HG02642 (cell line): ENCODE measurements around the gene POTEH.
"Not testable (repeated sequence)": the region's sequence is repeated elsewhere in the genome, so short reads cannot be mapped to it uniquely, and the experiment has no call there.

Experiments used
- ATAC-seq: cut with Tn5 transposase; IDR thresholded peaks from one replicate; pipeline ENCODE4 v1.9.1; 2021; ENCODE audit warnings: mild to moderate bottlenecking; ENCODE audit not compliant: unreplicated experiment, poor library complexity

POTEH gene

DNA sequence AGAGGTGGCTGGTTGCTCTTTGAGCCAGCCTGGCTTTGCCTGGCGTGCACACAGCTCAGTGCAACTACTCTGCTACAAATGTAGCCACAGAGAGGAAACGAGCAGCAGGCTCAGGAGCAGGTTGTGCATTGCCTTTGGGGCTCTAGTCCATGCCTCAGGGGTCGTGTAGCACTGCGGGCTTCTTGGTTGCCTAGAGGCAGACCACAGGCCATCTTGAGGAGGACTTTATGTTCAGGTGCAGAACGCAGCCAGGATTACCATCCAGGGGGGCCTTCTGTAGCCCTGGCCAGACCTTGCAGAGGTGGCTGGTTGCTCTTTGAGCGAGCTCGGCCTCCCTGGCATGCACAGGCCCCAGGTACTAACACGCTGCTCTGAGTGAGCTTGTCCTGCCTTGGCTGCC, 41.2 kb downstream of the POTEH start:
- not testable (repeated sequence) for ATAC-seq

DNA sequence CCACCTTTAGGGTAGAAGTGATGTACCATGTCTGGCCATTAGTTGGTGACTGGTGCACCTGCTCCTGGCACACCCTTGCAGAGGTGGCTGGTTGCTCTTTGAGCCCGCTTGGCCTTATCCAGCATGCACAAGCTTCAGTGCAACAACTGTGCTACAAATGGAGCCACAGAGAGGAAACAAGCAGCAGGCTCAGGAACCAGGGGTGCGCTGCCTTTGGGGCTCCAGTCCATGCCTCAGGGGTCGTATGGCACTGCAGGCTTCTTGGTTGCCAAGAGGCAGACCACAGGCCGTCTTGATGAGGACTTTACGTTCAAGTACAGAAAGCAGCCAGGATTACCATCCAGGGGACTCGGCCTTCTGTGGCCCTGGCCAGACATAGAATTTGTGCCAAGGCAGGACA, 44.6 kb downstream of the POTEH start:
- ATAC-seq, result not testable (repeated sequence)

DNA sequence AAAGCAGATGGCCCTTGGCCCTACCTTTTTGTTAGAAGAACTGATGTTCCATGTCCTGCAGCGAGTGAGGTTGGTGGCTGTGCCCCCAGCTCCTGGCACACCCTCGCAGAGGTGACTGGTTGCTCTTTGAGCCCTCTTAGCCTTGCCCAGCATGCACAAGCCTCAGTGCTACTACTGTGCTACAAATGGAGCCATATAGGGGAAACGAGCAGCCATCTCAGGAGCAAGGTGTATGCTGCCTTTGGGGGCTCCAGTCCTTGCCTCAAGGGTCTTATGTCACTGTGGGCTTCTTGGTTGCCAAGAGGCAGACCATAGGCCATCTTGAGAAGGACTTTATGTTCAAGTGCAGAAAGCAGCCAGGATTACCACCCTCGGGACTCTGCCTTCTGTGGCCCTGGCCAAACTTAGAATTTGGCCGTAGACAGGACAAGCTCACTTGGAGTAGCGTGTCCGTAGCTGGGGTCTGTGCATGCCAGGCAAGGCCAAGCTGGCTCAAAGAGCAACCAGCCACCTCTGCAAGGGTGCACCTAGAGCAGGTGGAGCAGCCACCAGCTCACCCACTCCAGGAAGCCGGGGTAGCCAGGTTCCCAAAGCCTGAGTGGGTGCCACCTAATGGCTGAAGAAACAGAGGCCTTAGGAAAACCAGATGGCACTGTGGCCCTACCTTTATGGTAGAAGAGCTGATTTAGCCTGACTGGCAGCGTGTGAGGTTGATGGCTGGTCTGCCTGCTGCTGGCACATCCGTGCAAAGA, 48.5 kb downstream of the POTEH start:
- ATAC-seq, result not testable (repeated sequence)

DNA sequence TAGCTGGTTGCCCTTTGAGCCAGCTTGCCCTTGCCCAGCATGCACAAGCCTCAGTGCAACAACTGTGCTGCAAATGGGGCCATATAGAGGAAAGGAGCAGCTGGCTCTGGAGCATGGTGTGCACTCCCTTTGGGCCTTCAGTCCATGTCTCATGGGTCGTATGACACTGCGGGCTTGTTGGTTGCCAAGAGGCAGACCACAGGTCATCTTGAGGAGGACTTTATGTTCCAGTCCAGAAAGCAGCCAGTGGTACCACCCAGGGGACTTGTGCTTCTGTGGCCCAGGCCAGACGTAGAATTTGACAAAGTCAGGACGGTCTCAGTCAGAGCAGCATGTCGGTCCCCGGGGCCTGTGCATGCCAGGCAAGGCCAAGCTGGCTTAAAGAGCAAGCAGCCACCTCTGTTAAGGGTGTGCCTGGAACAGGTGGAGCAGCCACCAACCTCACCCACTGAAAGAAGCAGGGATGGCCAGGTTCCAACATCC, 49.1 kb downstream of the POTEH start:
- not testable (repeated sequence) for ATAC-seq

DNA sequence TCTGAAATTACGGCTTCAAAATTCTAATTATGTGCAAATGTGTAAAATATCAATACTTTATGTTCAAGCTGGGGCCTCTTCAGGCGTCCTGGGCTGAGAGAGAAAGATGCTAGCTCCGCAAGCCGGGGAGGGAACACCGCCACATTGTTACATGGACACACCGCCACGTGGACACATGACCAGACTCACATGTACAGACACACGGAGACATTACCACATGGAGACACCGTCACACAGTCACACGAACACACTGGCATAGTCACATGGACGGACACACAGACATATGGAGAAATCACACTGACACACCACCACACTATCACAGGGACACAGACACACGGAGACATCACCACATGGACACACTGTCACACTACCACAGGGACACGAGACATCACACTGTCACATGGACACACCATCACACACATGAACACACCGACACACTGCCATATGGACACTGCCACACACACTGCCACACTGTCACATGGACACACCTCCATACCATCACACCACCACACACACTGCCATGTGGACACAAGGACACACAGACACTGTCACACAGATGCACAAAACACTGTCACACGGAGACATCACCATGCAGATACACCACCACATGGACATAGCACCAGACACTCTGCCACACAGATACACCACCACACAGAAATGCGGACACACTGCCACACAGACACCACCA, 58.0 kb downstream of the POTEH start:
- ATAC-seq, result not testable (repeated sequence)

DNA sequence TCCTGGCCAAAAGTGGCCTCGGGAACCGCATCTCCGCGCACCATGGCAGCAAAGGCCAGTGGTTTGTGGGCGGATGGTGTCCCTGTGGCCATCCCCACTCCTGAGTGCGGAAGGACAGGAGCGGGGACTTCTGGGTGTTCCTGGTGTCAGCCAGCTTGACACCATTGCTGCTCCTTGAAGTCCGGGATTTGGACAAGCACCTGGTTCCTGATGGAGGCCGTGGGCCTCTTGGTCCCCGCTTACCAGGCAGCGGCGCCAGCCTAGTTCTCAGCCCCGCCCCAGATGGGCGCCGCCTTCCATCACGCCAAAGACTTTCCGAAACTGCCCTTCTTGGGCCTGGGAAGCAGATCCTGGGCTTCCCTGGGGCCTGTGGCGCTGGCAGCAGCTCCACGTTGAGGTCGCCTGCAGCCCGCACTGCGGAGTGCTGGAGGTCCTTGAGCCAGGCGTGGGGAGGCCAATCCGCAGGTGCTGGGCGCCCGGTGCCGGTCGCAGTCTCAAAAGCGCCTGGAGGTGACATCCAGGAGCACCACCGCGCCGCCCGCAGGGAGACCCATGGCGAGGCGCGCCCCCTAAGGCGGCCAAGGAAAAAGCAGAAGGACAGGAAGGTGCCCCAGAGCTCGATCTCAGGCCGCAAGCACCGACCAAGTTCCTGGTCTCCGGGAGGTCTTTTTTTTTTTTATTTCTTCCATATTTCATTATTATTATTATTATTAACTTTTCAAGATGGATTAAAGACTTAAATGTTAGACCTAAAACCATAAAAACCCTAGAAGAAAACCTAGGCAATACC, 59.5 kb downstream of the POTEH start:
- not testable (repeated sequence) for ATAC-seq

DNA sequence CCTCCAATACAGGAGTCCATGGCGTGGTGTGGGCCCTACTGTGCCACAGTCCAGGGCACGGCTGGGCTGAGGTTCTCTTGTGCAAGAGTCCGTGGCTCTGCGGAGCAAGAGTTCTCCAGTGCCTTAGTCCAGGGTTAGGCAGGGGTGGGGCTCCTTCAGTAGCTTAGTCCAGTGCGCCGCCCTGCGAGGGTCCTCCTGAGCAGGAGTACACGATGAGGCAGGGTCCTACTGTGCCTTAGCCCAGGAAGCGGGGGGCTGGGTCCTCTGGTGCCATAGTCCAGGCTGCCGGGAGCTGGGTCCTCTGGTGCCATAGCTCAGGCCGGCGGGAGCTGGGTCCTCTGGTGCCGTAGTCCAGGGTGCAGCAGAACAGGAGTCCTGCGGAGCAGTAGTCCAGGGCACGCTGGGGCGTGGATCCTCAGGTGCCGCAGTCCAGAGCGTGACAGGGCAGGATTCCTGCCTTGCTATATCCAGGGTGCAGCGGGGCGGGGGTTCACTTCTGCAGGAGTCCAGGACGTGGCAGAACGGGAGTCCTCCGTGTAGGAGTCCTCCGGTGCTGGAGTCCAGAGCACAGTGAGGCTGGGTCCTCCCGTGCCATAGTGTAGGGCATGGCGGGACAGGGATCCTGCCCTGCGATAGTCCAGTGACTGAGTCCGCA, 69.7 kb downstream of the POTEH start:
- ATAC-seq, result not testable (repeated sequence)

DNA sequence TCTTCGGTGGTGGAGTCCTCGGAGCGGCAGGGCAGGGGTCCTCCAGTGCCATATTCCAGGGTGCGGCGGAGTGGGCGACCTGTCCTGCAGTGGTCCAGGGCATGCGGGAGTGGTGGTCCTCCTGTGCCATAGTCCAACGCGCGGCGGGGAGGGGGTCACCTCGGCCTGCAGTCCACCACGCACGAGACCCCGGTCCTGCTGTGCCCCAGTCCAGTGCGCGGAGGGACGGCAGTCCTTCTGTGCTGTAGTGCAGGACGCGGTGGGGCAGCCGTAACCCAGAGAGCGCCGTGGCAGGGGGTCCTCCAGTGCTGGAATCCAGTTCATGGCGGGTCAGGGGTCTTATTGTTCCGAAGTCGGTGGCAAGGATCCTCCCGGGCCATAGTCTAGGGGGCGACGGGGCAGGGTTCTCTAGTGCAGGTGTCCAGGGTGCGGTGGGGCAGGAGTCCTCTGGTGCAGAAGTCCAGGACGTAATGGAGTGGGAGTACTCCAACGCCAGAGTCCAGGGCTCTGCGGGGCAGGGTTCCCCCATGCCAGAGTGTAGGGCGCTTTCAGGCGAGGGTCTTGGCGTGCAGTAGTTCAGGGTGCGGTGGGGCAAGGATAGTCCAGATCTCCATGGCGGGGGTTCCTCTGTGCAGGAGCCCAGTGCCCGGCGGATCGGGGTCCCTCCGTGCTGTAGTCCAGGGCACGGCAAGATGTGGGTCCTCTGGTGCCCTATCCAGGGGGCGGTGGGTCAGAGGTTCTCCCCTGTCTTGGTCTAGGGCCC, 70.7 kb downstream of the POTEH start:
- not testable (repeated sequence) for ATAC-seq

DNA sequence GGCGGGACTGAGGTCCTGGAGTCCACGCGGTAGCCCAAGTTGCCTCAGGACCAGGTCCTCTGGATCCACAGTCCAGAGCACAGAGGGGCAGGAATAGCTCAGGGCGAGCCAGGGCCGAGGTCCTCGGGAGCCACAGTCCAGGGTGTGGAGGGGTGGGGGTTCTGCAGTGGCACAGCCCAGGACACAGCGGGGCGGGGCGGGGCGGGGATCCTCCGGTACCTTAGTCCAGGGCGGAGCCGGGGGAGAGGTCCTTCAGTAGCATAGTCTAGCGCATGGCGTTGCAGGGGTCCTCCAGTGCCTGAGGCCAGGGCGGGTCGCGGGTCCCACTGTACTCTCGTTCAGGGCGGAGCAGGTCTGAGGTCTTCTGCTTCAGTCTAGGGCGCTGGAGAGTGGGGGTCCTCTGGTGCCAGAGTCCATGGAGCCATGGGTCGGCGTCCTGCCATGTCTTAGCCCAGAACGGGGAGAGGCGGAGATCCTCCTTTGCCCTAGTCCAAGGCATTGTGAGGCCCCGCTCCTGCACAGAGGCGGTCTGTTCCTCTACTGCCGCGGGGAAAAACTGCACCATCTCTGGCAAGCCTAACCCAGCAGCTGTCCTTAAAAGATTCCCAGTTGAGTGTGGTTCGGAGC, 71.4 kb downstream of the POTEH start:
- ATAC-seq, result not testable (repeated sequence)

DNA sequence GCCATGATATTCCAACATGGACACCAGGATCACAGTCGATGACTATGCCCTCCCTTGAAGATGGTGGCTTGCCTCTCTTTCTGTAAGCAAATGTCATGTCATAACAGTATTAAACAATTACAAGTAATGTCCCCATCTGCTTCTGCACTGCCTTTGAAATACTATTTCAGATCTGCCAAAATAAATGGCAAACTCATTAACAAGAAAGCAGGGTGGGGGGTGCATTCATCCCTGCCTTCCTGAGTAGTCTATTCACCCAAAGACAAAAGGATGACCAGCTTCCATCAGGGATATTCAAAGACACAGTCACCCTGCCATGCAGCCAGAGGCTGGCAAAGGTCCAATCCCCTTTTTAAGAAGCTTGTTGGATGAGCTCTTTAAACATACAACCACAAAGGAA, 73.7 kb downstream of the POTEH start:
- not testable (repeated sequence) for ATAC-seq
